Activated naive CD4-positive, alpha-beta T cell treated with anti-CD3 and anti-CD28 coated beads, Interleukin-2, amount 50 U/mL, for 16 hours (primary cell): ENCODE measurements around the gene LAMA2.
A peak's percentile ranks its signal among the peaks of the same experiment; 100 is the strongest.

Experiments used
- DNase-seq: peaks from one replicate; pipeline ENCODE4 v3.0.0-alpha.2; 2020

LAMA2 gene

GRCh38 chr6:129235167-129236000, 352.4 kb downstream of the LAMA2 start:
- DNase-seq, result no peak

GRCh38 chr6:129236001-129236517, 353.1 kb downstream of the LAMA2 start:
- no peak for DNase-seq

GRCh38 chr6:129238991-129239390, 356.1 kb downstream of the LAMA2 start:
- no peak for DNase-seq

- no peak for DNase-seq
Observed at GRCh38 chr6:129239825-129240491, 357.0 kb downstream of the LAMA2 start.

- DNase-seq, result no peak
Observed at GRCh38 chr6:129240492-129240853, 357.5 kb downstream of the LAMA2 start.

GRCh38 chr6:129242546-129242945, 359.6 kb downstream of the LAMA2 start:
- no peak for DNase-seq

GRCh38 chr6:129243377-129243776, 360.4 kb downstream of the LAMA2 start:
- DNase-seq, result no peak

- no peak for DNase-seq
Observed at GRCh38 chr6:129248946-129249345, 366.0 kb downstream of the LAMA2 start.

GRCh38 chr6:129251669-129252376, 368.9 kb downstream of the LAMA2 start:
- peak; percentile 49 for DNase-seq

GRCh38 chr6:129252377-129253071, 369.6 kb downstream of the LAMA2 start:
- DNase-seq, result no peak

- no peak for DNase-seq
Observed at GRCh38 chr6:129253242-129253641, 370.3 kb downstream of the LAMA2 start.

- no peak for DNase-seq
Observed at GRCh38 chr6:129253727-129254126, 370.8 kb downstream of the LAMA2 start.

GRCh38 chr6:129257196-129257595, 374.3 kb downstream of the LAMA2 start:
- no peak for DNase-seq

- no peak for DNase-seq
Observed at GRCh38 chr6:129262661-129263060, 379.7 kb downstream of the LAMA2 start.

GRCh38 chr6:129263176-129263575, 380.2 kb downstream of the LAMA2 start:
- no peak for DNase-seq

- DNase-seq, result no peak
Observed at GRCh38 chr6:129264480-129265045, 381.6 kb downstream of the LAMA2 start.

- no peak for DNase-seq
Observed at GRCh38 chr6:129267028-129267427, 384.1 kb downstream of the LAMA2 start.

- no peak for DNase-seq
Observed at GRCh38 chr6:129269076-129269475, 386.1 kb downstream of the LAMA2 start.

GRCh38 chr6:129269891-129270290, 387.0 kb downstream of the LAMA2 start:
- no peak for DNase-seq

GRCh38 chr6:129270450-129270849, 387.5 kb downstream of the LAMA2 start:
- DNase-seq, result no peak

- DNase-seq, result no peak
Observed at GRCh38 chr6:129273161-129273560, 390.2 kb downstream of the LAMA2 start.

- DNase-seq, result no peak
Observed at GRCh38 chr6:129276461-129276860, 393.5 kb downstream of the LAMA2 start.

- DNase-seq, result no peak
Observed at GRCh38 chr6:129276986-129277385, 394.0 kb downstream of the LAMA2 start.
